Ovary (tissue), 9 donors: ENCODE results near the gene PRKCH. TPM values are rescaled to one million over a fixed set of nuclear protein-coding genes. Genes with fewer than 3 reads are reported as not detected.

Source experiments
- DNase-seq, 5 donors: peaks; one replicate each; pipeline ENCODE4 v3.0.0-alpha.2; 2019 to 2020
- H3K27ac ChIP-seq, 2 donors: fragments of 200-600 bp; one replicate each; pipeline versions ENCODE4 v1.5.1 to v1.8.0; 2019 to 2022
- H3K27me3 ChIP-seq: fragments of 200-600 bp; one replicate; pipeline ENCODE4 v1.8.0; 2022
- H3K36me3 ChIP-seq: fragments of 200-600 bp; sonication (generic); one replicate; pipeline ENCODE4 v1.5.1; 2019
- H3K4me1 ChIP-seq: one replicate; pipeline ENCODE4 v1.8.1; 2013; ENCODE audit warnings: mild to moderate bottlenecking, moderate library complexity; ENCODE audit not compliant: insufficient read depth
- H3K4me3 ChIP-seq: fragments of 200-600 bp; sonication (generic); one replicate; pipeline ENCODE4 v1.5.1; 2017
- H3K9me3 ChIP-seq, 2 donors: fragments of 200-600 bp in 1 of 2; sonication (generic) in 1 of 2; one replicate each; pipeline versions ENCODE4 v1.5.1 to v1.8.1; 2013 to 2019; ENCODE audit warnings: mild to moderate bottlenecking in 1 of 2, moderate library complexity in 1 of 2
- CTCF ChIP-seq, 3 donors: fragments of 450-650 bp in 2 of 3; fragments of 200-600 bp in 1 of 3; IDR thresholded peaks; one replicate each; pipeline versions ENCODE4 v1.5.1 to v1.8.0; 2016 to 2022; ENCODE audit warnings: antibody characterized with exemption in 3 of 3, mild to moderate bottlenecking in 1 of 3
- EP300 ChIP-seq: sonication (generic); formaldehyde crosslinking; IDR thresholded peaks from one replicate; pipeline ENCODE4 v1.6.1; 2017; ENCODE audit warnings: antibody characterized with exemption
- POLR2A ChIP-seq: fragments of 450-650 bp; IDR thresholded peaks from one replicate; pipeline ENCODE4 v1.6.1; 2017; ENCODE audit warnings: antibody characterized with exemption, mild to moderate bottlenecking, moderate library complexity
- WGBS, 3 donors: extraction: QIAGEN DNeasy Blood & Tissue Kit in 1 of 3; methylation state at CpG; one replicate each; pipeline versions ENCODE4 v1.1.5 to v1.1.7; 2013 to 2017; 5-methylcytosine and 5-hydroxymethylcytosine counted together
- intact Hi-C, 4 donors: fragments of 100-400 bp; cut with DNase I; formaldehyde crosslinking; loops; one replicate each; pipeline versions ENCODE4 v1.11.0 to v1.15.1; 2022 to 2023
- polyA plus RNA-seq, 2 donors: library from polyadenylated mRNA; stranded (reverse); fragments of 200-250 nt in 1 of 2; fragments of 350-450 nt in 1 of 2; fragmentation: Illumina TruSeq in 1 of 2; extraction: RNeasy Lipid Tissue Mini Kit (QIAGEN cat#74804) in 1 of 2; gene quantifications; one replicate each; pipeline ENCODE4 v1.2.3, GENCODE V29; 2013 to 2014
- total RNA-seq, 7 donors: library from RNA; depleted of rRNA in 2 of 7; stranded (reverse); fragments of >200 nt in 2 of 7; fragmentation: NEBNext Ultra II Directional in 3 of 7; extraction: Animal tissue kit (Norgen Biotek cat#: 25700) in 3 of 7; gene quantifications; one replicate each; pipeline versions ENCODE4 v1.1.0 to v1.2.4, GENCODE V29; 2016 to 2023
- donor health status: DM: no; HTN: no; CAD: no; lungs with moderate emphysema.
- donor health status: DM: no; HTN: no; CAD: no.
- donor health status: Bipolar disorder and iron deficiency.
- donor health status: DM: yes; HTN: yes; CAD: no.
- donor health status: DM: no; HTN: no; CAD: no.
- donor health status: DM: yes; HTN: yes; CAD: no.

Gene PRKCH
- total and polyA plus RNA-seq, 9 donors = 8.4 to 47.6 (median 15.9) TPM

GRCh38 chr14:61483476-61483875 is 162.1 kb downstream of the PRKCH start:
- Histone ChIP-seq H3K27me3 (no peaks in the 10 kb centered on the region), H3K4me1 (peaks cover 2% of the 10 kb centered on the region), H3K36me3 (no peaks in the 10 kb centered on the region), H3K9me3 (no peaks in the 10 kb centered on the region), H3K27ac (no peak overlapping the region), H3K4me3 (no peak overlapping the region)
- 42 to 72% (median 49%) methylated on average over 7 of the region's 7 CpGs for WGBS, 3 donors
- DNase-seq = no peak
- intact Hi-C loops = loop anchor here in 2 of 4 donors (10.0 kb wide), 2 partner anchors 51 to 91 kb away; no protein-coding TSS in a partner anchor
- TF ChIP-seq CTCF (IDR thresholded peaks at IDR 0.05) = no peak

GRCh38 chr14:61484031-61484430 is 162.7 kb downstream of the PRKCH start:
- peaks cover 2% of the 10 kb centered on the region for H3K4me1 ChIP-seq
- H3K27ac ChIP-seq = no peak overlapping the region
- WGBS, 3 donors = 96 to 97% (median 96%) methylated on average over 9 of the region's 9 CpGs
- intact Hi-C loops = loop anchor here in 2 of 4 donors (10.0 kb wide), 2 partner anchors 51 to 91 kb away; no protein-coding TSS in a partner anchor
- H3K4me3 ChIP-seq = no peak overlapping the region
- no peaks in the 10 kb centered on the region for H3K9me3 ChIP-seq
- no peaks in the 10 kb centered on the region for H3K36me3 ChIP-seq
- DNase-seq = no peak
- H3K27me3 ChIP-seq = no peaks in the 10 kb centered on the region
- TF ChIP-seq EP300 (no peak), CTCF (IDR thresholded peaks at IDR 0.05) (no peak), POLR2A (no peak)

GRCh38 chr14:61484826-61485584 is 163.6 kb downstream of the PRKCH start:
- Histone ChIP-seq H3K27me3 (no peaks in the 10 kb centered on the region), H3K4me1 (peaks cover 2% of the 10 kb centered on the region), H3K9me3 (no peaks in the 10 kb centered on the region), H3K27ac (no peak overlapping the region), H3K4me3 (no peak overlapping the region), H3K36me3 (no peaks in the 10 kb centered on the region)
- intact Hi-C loops = loop anchor here in 2 of 4 donors (10.0 kb wide), 2 partner anchors 50 to 90 kb away; no protein-coding TSS in a partner anchor
- TF ChIP-seq POLR2A (no peak), EP300 (no peak), CTCF (IDR thresholded peaks at IDR 0.05) (no peak)
- WGBS, 3 donors = 88 to 91% (median 89%) methylated on average over 8 of the region's 8 CpGs
- no peak for DNase-seq

GRCh38 chr14:61485661-61486060 is 164.3 kb downstream of the PRKCH start:
- H3K4me3 ChIP-seq = no peak overlapping the region
- no peaks in the 10 kb centered on the region for H3K36me3 ChIP-seq
- H3K27me3 ChIP-seq = no peaks in the 10 kb centered on the region
- DNase-seq = no peak
- TF ChIP-seq POLR2A = no peak
- TF ChIP-seq CTCF (IDR thresholded peaks at IDR 0.05) = no peak
- no peak for TF ChIP-seq EP300
- H3K9me3 ChIP-seq = no peaks in the 10 kb centered on the region
- no peak overlapping the region for H3K27ac ChIP-seq
- WGBS, 3 donors = 43 to 62% (median 51%) methylated on average over 4 of the region's 4 CpGs
- H3K4me1 ChIP-seq = peaks cover 2% of the 10 kb centered on the region
- intact Hi-C loops = loop anchor here in 2 of 4 donors (10.0 kb wide), 2 partner anchors 49 to 89 kb away; no protein-coding TSS in a partner anchor
